Tibial nerve (tissue), 4 donors: ENCODE measurements around the gene TRIM40.

Source experiments
- CTCF ChIP-seq, 5 experiments: fragments of 200-600 bp in 3 of 5; fragments of 450-650 bp in 2 of 5; sonication (generic) in 3 of 5; IDR thresholded peaks; one replicate each; pipeline ENCODE4 v1.5.1; 2016 to 2019; ENCODE audit warnings: antibody characterized with exemption in 5 of 5, mild to moderate bottlenecking in 3 of 5, moderate library complexity in 2 of 5
- EP300 ChIP-seq, 2 donors: sonication (generic); formaldehyde crosslinking; IDR thresholded peaks; one replicate each; pipeline ENCODE4 v1.6.1; 2017; ENCODE audit warnings: antibody characterized with exemption in 2 of 2, mild to moderate bottlenecking in 1 of 2

GRCh38 chr6:30143780-30144179, 7.8 kb downstream of the TRIM40 start:
- TF ChIP-seq CTCF (IDR thresholded peaks at IDR 0.05) (no peak), EP300 (IDR thresholded peaks at IDR 0.05) (no peak)
